WTC11 (cell line): ENCODE data around the gene COMTD1. TPM values are rescaled to one million over a fixed set of nuclear protein-coding genes. Genes with fewer than 3 reads are reported as not detected.

Experiments used
- ATAC-seq: fragments of 200-7000 bp; cut with Tn5 transposase; 2 replicates; pipeline ENCODE4 v1.10.0; 2021; ENCODE audit warnings: mild to moderate bottlenecking, moderate library complexity
- CTCF ChIA-PET: fragments of 300-600 bp; sonication (Branson Sonifier 250); formaldehyde crosslinking; loops from one replicate; lab custom pipeline; 2021; ENCODE audit warnings: antibody characterized with exemption; lab: Charles Lee
- POLR2A ChIA-PET: fragments of 350-600 bp; sonication (Branson Sonifier 250); formaldehyde crosslinking; loops from one replicate; lab custom pipeline; 2021; ENCODE audit warnings: antibody characterized with exemption; lab: Charles Lee
- DNase-seq: peaks from one replicate; pipeline ENCODE4 v3.0.0; 2021; ENCODE audit warnings: low spot score
- H3K27ac Mint-ChIP-seq: 2 replicates; pipeline ENCODE4 v1.8.0; 2021; ENCODE audit warnings: mixed read lengths
- H3K27me3 Mint-ChIP-seq: 2 replicates; pipeline ENCODE4 v1.8.0; 2021; ENCODE audit warnings: low read depth, mild to moderate bottlenecking, moderate library complexity, mixed read lengths
- H3K36me3 Mint-ChIP-seq: 2 replicates; pipeline ENCODE4 v1.8.0; 2021; ENCODE audit warnings: mixed read lengths
- H3K4me1 Mint-ChIP-seq: 2 replicates; pipeline ENCODE4 v1.8.0; 2022; ENCODE audit warnings: mixed read lengths
- H3K4me3 Mint-ChIP-seq: 2 replicates; pipeline ENCODE4 v1.8.0; 2021; ENCODE audit warnings: mild to moderate bottlenecking, moderate library complexity, mixed read lengths
- H3K9me3 Mint-ChIP-seq: 2 replicates; pipeline ENCODE4 v1.8.0; 2021; ENCODE audit warnings: mixed read lengths
- ATF6 ChIP-seq: sonication (generic); formaldehyde crosslinking; IDR thresholded peaks from 2 replicates; pipeline ENCODE4 v1.8.1; 2023; ENCODE audit warnings: mild to moderate bottlenecking, missing genetic modification reagents
- E2F1 ChIP-seq: sonication (generic); formaldehyde crosslinking; IDR thresholded peaks from 2 replicates; pipeline ENCODE4 v1.8.0; 2022; ENCODE audit warnings: mild to moderate bottlenecking, missing genetic modification reagents
- E2F4 ChIP-seq: sonication (generic); formaldehyde crosslinking; IDR thresholded peaks from 2 replicates; pipeline ENCODE4 v1.8.1; 2022; ENCODE audit warnings: low read depth, mild to moderate bottlenecking, moderate library complexity, missing genetic modification reagents, borderline replicate concordance
- E2F5 ChIP-seq: sonication (generic); formaldehyde crosslinking; IDR thresholded peaks from 2 replicates; pipeline ENCODE4 v1.8.1; 2022; ENCODE audit warnings: mild to moderate bottlenecking, moderate library complexity, missing genetic modification reagents
- EMX1 ChIP-seq: fragments of 250-450 bp; sonication (Bioruptor Pico); IDR thresholded peaks from 2 replicates; pipeline ENCODE4 v1.8.0; 2021; ENCODE audit warnings: mild to moderate bottlenecking
- ETV6 ChIP-seq: sonication (generic); formaldehyde crosslinking; IDR thresholded peaks from 2 replicates; pipeline ENCODE4 v1.8.1; 2022; ENCODE audit warnings: mild to moderate bottlenecking, missing genetic modification reagents
- FOXJ3 ChIP-seq: sonication (generic); formaldehyde crosslinking; IDR thresholded peaks from 2 replicates; pipeline ENCODE4 v1.9.0; 2021; ENCODE audit warnings: missing genetic modification reagents, mild to moderate bottlenecking, borderline replicate concordance
- GRHL2 ChIP-seq: fragments of 250-450 bp; sonication (Bioruptor Pico); IDR thresholded peaks from 2 replicates; pipeline ENCODE4 v1.8.0; 2022; ENCODE audit warnings: mild to moderate bottlenecking, moderate library complexity; ENCODE audit not compliant: insufficient replicate concordance, severe bottlenecking
- IRF1 ChIP-seq: sonication (generic); formaldehyde crosslinking; IDR thresholded peaks from 2 replicates; pipeline ENCODE4 v1.8.0; 2023; ENCODE audit warnings: missing genetic modification reagents
- MXD4 ChIP-seq: fragments of 250-450 bp; sonication (Bioruptor Pico); IDR thresholded peaks from 2 replicates; pipeline ENCODE4 v1.8.0; 2021; ENCODE audit warnings: mild to moderate bottlenecking, moderate library complexity, borderline replicate concordance
- NFATC4 ChIP-seq: fragments of 250-450 bp; sonication (Bioruptor Pico); IDR thresholded peaks from 2 replicates; pipeline ENCODE4 v1.9.0; 2021; ENCODE audit warnings: mild to moderate bottlenecking
- NFE2L1 ChIP-seq: sonication (generic); formaldehyde crosslinking; IDR thresholded peaks from 2 replicates; pipeline ENCODE4 v1.8.1; 2023; ENCODE audit warnings: missing genetic modification reagents
- SP1 ChIP-seq: sonication (generic); formaldehyde crosslinking; conservative IDR thresholded peaks from 2 replicates; pipeline ENCODE4 v1.8.1; 2022; ENCODE audit warnings: missing genetic modification reagents
- ZBTB43 ChIP-seq: sonication (generic); formaldehyde crosslinking; IDR thresholded peaks from 2 replicates; pipeline ENCODE4 v1.8.1; 2023; ENCODE audit warnings: mild to moderate bottlenecking, missing genetic modification reagents
- ZNF512 ChIP-seq: sonication (generic); formaldehyde crosslinking; IDR thresholded peaks from 2 replicates; pipeline ENCODE4 v1.8.1; 2022; ENCODE audit warnings: missing genetic modification reagents, borderline replicate concordance
- ZNF532 ChIP-seq: fragments of 250-450 bp; sonication (Bioruptor Pico); IDR thresholded peaks from 2 replicates; pipeline ENCODE4 v1.9.0; 2021; ENCODE audit warnings: mild to moderate bottlenecking, borderline replicate concordance
- total RNA-seq: library from RNA; stranded (reverse); gene quantifications from 3 replicates; pipeline ENCODE4 v1.2.3, GENCODE V29; 2021

Gene COMTD1
- total RNA-seq, 1 experiment from 2014 or later = 47.8 TPM

GRCh38 chr10:75283671-75284470, 48.1 kb upstream of the COMTD1 start (continued):
- TF ChIP-seq E2F4 (CRISPR knock-in tag) = no peak
- TF ChIP-seq ZBTB43 (CRISPR knock-in tag) = no peak
- no peak for TF ChIP-seq E2F1 (CRISPR knock-in tag)
- TF ChIP-seq ATF6 = no peak
- no peak for TF ChIP-seq ETV6 (CRISPR knock-in tag)

GRCh38 chr10:75283078-75283670, 47.4 kb upstream of the COMTD1 start:
- Mint-ChIP-seq H3K4me1 (peaks cover 14% of the 10 kb centered on the region), H3K4me3 (peak overlapping the region; percentile 74), H3K27ac (no peak overlapping the region), H3K36me3 (no peaks in the 10 kb centered on the region), H3K27me3 (peaks cover 50% of the 10 kb centered on the region), H3K9me3 (peaks cover 11% of the 10 kb centered on the region)
- CTCF ChIA-PET = interaction anchor here (0.7 to 2.2 kb wide), 6 partner anchors 11 to 518 kb away, joined by 3 to 10 read pairs (median 4); partner anchors contain the start of gene COMTD1
- DNase-seq = peak; percentile 24
- peak; percentile 89 for ATAC-seq
- TF ChIP-seq SP1 (CRISPR knock-in tag) = peak; percentile 44; the same call in 1 of the 2 replicates
- TF ChIP-seq E2F1 (CRISPR knock-in tag) = no peak
- no peak for TF ChIP-seq E2F5
- POLR2A ChIA-PET = no interaction called here

- ChIA-PET CTCF (no interaction called here), POLR2A (no interaction called here)
- ATAC-seq (no peak), DNase-seq (no peak)
- Mint-ChIP-seq H3K27me3 (peaks cover 40% of the 10 kb centered on the region), H3K27ac (no peak overlapping the region), H3K36me3 (no peaks in the 10 kb centered on the region), H3K4me1 (peaks cover 14% of the 10 kb centered on the region), H3K4me3 (no peak overlapping the region), H3K9me3 (no peaks in the 10 kb centered on the region)
- TF ChIP-seq IRF1 (CRISPR knock-in tag) (no peak), GRHL2 (CRISPR knock-in tag) (no peak), FOXJ3 (CRISPR knock-in tag) (no peak), ZNF512 (no peak), MXD4 (CRISPR knock-in tag) (no peak), ZNF532 (CRISPR knock-in tag) (no peak), EMX1 (CRISPR knock-in tag) (no peak), NFATC4 (CRISPR knock-in tag) (no peak), NFE2L1 (no peak)
These were observed 46.2 kb upstream of the COMTD1 start for GRCh38 chr10:75281974-75282373.
